HG02588 (cell line): ENCODE measurements around the gene PDE12.

Experiments used
- ATAC-seq: cut with Tn5 transposase; IDR thresholded peaks from one replicate; pipeline ENCODE4 v1.9.1; 2021; ENCODE audit warnings: mild to moderate bottlenecking, moderate library complexity; ENCODE audit not compliant: unreplicated experiment

The PDE12 gene

GRCh38 chr3:57555738-57556458, at the start of gene PDE12:
PDE12 (plus strand) TSS chr3:57556274; CDS start chr3:57556380, 106 bp downstream.
- ATAC-seq: peak; percentile 84

GRCh38 chr3:57512166-57512565, 43.9 kb upstream of the PDE12 start:
- ATAC-seq: no peak

DNA sequence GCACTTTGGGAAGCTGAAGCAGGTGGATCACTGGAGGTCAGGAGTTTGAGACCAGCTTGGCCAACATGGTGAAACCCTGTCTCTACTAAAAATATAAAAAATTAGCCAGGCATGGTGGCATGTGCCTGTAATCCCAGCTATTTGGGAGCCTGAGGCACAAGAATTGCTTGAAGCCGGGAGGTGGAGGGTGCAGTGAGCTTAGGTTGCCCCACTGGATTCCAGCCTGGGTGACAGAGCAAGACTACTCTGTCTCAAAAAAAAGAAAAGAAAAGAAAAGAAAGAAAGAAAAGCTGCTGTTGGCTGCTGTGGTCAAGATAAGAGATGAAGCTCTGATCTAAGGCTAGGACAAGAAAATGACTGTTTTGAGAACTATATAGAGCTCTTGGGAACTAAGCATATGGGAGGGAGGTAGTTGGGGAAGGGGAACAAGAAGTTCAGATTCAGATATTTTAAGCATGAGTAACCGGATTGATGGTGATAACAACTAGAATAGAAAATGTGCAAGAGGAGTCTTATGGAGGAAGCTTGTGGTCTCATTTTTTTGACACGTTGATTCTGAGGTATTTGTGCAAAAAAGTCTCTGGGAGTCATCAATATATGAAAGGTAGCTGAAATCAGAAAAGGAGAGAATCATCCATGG, 37.7 kb upstream of the PDE12 start:
- no peak for ATAC-seq

GRCh38 chr3:57530071-57530608, 25.9 kb upstream of the PDE12 start:
- ATAC-seq: no peak

GRCh38 chr3:57538465-57538864, 17.6 kb upstream of the PDE12 start:
- ATAC-seq: no peak

- ATAC-seq: no peak
Measured at GRCh38 chr3:57544181-57545125, 11.6 kb upstream of the PDE12 start, which contains the start of gene DNAH12. DNAH12 (minus strand) TSS chr3:57544344; CDS start chr3:57542870, 1,474 bp downstream.

GRCh38 chr3:57545636-57546268, 10.3 kb upstream of the PDE12 start:
- no peak for ATAC-seq

- no peak for ATAC-seq
Measured at GRCh38 chr3:57546616-57547015, 9.5 kb upstream of the PDE12 start.

DNA sequence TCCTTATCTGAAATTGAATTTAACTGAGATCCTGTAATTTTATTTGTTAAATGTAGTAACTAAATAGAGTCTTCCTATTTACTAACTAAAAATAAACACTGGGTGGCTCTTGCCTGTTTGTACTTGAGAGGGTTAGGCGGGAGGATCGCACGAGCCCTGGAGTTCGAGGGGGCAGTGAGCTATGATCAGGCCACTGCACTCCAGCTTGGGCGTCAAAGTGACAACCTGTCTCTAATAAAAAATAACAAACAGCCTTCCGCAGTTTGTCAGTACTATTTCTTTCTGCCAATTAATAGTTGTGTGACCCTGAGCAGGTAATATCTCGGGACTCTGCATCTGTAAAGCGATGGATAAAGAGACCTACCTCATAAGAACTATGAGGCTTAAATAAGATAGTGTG, 768 bp upstream of the PDE12 start:
- no peak for ATAC-seq

- peak; percentile 25 for ATAC-seq
Measured at GRCh38 chr3:57556459-57557084, 498 bp downstream of the PDE12 start.

DNA sequence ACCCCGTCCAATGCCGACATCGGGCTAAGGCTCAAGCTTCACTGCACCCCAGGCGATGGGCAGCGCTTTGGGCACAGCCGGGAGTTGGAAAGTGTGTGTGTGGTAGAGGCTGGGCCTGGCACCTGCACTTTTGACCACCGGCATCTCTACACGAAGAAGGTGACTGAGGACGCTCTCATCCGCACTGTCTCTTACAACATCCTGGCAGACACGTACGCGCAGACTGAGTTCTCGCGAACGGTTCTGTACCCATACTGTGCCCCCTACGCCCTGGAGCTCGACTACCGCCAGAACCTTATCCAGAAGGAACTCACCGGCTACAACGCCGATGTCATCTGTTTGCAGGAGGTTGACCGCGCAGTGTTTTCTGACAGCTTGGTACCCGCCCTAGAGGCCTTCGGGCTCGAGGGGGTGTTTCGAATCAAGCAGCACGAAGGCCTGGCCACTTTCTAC, 1.0 kb downstream of the PDE12 start:
- no peak for ATAC-seq

DNA sequence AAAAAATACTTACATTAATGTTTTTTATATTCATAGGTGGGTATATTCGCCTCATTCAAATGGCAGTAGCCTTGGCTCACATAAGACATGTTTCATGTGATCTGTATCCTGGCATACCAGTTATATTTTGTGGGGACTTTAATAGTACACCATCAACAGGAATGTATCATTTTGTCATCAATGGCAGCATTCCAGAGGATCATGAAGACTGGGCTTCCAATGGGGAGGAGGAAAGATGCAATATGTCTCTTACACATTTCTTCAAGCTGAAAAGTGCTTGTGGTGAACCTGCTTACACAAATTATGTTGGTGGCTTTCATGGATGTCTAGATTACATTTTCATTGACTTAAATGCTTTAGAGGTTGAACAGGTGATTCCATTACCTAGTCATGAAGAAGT, 3.5 kb downstream of the PDE12 start:
- no peak for ATAC-seq

DNA sequence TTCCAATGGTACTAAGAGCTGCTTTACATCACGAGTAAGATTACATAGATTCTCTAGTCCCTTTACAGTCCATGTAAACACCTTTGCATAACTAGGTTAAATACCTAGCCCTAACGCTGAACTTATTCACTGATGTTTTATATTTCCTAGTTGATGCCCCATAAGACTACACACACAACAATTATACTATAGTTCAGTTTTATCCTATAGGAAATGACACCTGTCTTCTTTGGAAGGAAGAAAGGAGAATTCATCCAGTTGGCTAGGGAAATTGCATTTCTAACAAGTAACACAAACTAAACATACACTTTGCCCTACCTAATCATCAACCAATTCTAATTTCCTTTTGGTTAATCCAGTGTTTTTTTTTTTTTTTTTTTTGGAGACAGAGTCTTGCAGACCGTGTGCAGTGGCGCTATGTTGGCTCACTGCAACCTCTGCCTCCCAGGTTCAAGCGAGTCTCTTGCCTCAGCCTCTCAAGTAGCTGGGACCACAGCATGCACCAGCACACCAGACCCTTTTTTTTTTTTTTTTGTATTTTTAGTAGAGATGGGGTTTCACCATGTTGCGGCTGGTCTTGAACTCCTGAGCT, 13.9 kb downstream of the PDE12 start:
- no peak for ATAC-seq

DNA sequence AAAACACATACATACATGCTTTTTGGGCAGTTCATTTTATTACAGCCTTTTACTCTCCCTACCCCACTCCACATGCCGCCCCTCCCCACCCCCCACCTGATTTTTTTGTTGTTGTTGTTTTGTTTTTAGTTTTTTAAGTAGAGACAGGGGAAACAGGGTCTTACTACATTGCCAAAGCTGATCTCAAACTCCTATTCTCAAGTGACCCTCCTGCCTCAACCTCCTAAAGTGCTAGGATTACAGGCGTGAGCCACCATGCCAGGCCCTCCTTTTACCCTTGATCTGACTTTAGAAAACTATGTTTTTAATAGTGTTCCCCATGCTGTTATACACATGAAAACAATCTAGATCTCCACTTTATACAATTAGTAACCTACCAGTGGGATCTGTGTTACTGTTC, 14.8 kb downstream of the PDE12 start:
- no peak for ATAC-seq

DNA sequence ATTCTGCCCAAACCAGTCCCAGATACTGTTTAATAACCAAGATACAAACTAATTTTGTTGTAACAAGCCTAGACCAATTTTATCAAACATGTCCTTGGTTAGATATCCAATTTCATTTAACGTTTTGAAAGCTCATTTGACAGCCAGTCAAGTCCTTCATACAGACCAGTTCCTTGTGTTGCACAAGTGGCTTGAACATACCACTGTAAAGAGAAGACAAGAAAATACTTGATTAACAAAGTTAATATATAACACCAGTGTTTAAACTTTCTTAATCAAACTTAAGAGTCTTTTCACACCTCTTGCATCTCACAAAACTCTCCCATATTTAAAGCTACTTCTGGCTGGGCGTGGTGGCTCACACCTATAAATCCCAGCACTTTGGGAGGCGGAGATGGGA, 16.0 kb downstream of the PDE12 start:
- no peak for ATAC-seq

DNA sequence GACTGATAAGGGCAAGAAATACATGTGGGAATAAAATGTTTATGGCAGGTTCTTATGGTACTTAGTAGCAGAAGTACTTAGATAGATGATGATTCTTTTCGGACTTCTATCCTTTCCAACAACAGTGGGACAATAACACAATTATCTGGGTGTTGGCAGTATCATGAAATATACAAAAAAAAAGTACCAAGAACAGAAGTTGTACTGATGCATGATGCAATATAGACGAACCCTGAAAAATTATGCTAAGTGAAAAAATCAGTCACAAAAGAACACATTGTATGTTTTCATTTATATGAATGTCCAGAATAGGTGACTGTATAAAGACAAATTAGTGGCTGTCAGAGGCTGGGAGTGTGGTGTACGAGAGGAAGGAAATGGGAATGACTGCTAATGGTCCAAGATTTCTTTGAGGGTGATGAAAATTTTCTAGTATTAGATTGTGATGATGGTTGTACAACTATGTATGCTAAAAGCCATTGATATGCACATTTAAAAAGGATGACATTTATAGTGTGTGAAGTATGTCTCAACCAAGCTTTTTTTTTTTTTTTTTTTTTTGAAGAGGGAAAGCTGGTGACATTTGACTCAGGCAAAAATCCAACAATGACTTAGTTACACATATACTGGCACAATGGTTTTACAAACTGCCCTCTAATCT, 20.0 kb downstream of the PDE12 start:
- ATAC-seq: no peak

DNA sequence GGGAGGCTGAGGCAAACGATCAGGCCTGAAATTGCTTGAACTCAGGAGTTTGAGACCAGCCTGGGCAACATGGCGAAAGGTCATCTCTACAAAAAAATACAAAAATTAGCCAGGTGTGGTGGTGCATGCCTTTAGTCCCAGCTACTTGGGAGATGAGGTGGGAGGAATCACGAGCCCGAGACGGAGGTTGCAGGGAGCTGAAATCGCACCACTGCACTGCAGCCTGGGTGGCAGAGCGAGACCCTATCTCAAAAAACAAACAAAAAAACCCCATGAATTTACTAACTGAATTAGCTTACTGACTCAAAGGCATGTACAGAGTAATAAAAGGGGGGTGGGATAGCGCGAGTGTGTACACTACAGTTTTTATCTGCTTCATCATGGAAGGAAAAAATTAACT, 21.7 kb downstream of the PDE12 start:
- no peak for ATAC-seq

GRCh38 chr3:57582474-57583168, 26.5 kb downstream of the PDE12 start:
- ATAC-seq: no peak

DNA sequence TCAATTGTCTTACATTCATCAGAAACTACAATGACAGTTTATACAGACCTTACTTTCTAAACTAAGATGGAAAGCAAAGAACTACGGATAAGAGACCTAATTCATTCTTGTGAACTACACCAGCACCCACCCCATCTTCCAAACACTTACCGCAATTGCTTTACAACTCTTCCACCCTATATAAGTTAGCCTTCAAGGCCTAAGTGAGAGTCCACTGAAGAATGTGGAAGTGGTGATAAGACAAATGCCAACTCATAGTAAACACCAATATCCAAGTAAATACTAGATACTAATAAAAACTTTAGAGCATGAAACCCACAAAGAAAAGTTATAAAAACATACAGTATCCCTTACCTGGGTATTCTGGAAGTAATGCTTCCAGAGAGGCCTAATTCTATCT, 27.5 kb downstream of the PDE12 start:
- ATAC-seq: no peak
